NOMO-1 treated with dmso at 0.1 percent for 144 hours (cell line): Measurements from ENCODE around the gene LBP.
A peak's percentile ranks its signal among the peaks of the same experiment; 100 is the strongest.
"Not testable (repeated sequence)": the region's sequence is repeated elsewhere in the genome, so short reads cannot be mapped to it uniquely, and the experiment has no call there.

Experiments used
- DNase-seq: peaks from one replicate; lab custom pipeline; 2025; ENCODE audit not compliant: unreplicated experiment; lab: John Stamatoyannopoulos, UW

The LBP gene, protein sequence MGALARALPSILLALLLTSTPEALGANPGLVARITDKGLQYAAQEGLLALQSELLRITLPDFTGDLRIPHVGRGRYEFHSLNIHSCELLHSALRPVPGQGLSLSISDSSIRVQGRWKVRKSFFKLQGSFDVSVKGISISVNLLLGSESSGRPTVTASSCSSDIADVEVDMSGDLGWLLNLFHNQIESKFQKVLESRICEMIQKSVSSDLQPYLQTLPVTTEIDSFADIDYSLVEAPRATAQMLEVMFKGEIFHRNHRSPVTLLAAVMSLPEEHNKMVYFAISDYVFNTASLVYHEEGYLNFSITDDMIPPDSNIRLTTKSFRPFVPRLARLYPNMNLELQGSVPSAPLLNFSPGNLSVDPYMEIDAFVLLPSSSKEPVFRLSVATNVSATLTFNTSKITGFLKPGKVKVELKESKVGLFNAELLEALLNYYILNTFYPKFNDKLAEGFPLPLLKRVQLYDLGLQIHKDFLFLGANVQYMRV

GRCh38 chr20:38346247-38346651 lies at the start of gene LBP:
LBP (plus strand) TSS chr20:38346482; CDS start chr20:38346517, 35 bp downstream.
- no peak for DNase-seq

DNA sequence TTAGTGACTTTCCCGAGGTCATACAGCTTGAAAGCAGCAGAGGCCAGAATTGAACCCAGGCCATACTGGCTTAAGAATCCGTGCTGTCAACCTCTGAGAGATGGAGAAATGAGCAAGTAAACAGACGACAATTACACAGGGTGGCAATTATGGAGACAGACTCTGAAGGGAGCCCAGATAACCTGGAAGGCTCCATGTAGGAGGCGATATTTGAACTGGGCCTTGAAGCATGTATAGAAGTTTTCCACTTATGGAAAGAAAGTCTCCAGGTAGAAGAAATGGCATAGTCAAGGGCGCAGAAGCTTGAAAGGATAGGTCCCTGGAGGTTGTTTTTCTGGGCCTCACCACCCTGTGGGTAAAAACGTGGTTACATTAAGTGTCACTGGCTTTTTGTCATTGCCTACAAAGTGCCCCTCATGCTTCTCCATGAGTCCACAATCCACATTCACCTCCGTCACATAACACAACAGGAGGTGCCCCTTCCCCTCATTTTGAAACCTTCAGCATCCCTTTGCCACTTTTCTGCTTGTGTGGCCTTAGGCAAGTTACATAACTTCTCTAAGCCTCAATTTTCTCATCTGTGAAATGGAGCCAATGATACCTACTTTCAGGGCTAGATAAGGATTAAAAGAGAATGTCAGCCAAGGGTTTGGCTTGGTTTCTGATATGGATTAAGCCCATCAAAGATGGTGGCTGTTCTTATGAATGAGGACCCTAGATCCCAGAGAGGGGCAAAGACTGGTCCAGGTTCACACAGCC lies 48.2 kb upstream of the LBP start:
- DNase-seq, result no peak

- peak; percentile 91 for DNase-seq
Observed at GRCh38 chr20:38298768-38299288, 47.5 kb upstream of the LBP start.

GRCh38 chr20:38299963-38300362 lies 46.3 kb upstream of the LBP start:
- DNase-seq, result no peak

DNA sequence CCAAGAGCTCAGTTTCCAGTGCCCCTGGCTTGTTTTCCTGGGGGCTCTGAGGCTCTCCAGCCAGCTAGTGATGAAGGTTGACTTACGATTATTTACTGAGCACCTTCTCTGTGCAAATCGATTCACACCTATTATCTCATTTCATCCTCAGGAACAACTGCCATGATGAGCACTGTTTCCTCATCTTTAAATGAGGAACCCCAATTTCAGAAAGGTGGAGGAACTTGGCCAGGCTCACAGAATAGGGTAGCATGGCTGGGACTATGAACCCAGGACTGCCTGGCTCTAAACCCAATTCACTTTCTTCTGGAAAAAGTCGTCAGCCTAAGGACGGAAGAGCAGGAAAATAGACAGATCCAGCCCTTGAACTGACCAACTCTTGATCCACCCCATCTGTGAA lies 45.8 kb upstream of the LBP start:
- DNase-seq, result no peak

DNA sequence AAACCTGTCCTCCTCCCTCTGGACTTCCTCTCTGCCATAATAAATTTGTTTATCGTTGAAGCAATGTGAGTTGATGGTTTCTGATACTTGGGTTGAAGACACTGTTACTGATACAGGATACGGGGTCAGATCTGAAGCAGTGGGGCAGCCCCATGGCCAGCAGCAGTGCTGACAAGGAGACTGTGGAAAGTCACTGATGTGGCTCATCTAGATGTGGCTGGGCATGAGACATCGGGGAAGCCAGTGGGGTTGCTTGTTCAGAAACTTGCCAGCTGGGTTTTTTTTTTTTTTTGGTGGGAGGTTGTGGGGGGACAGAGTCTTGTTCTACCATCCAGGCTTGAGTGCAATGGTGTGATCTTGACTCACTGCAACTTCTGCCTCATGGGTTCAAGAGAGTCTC lies 45.0 kb upstream of the LBP start:
- no peak for DNase-seq

DNA sequence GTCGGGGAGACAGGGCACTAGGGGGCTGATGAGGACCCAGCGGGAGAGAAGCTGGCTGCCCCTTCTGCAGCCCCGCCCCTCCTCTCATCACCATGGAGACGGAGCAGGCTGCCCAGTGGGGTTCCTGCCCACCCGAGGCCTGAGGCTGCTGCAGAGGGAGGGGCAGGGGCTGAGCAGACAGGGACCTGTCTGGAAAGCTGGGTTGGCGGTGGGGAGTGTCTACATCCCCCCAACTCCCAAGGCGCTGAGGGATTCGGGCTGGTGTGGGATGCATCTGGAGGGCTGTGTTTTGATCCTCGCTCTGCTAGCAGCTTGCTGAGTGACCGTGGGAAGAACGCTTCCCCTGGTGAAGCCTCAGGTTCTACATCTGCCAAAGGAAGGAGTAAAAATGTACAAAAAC lies 43.5 kb upstream of the LBP start:
- no peak for DNase-seq

DNA sequence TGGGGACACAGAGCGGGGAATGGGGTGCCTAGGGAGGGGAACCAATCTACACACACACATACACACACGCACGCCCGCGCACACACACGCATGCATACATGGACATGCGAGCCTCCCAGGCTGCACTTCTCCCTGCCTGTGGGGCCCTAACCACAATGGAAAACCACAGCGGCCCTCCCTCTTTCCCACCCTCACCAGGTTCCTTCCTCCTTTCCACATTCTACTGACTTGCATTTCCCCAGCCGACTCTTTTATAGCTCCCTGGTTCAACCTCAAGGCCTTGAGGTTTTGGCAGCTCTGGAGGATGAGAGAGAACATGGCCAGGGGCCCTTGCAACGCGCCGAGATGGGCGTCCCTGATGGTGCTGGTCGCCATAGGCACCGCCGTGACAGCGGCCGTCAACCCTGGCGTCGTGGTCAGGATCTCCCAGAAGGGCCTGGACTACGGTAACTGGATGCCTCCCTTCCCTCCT lies 42.3 kb upstream of the LBP start, which contains the start of gene BPI:
Gene BPI, plus strand, starts transcription at position 249 of the 472 bp plus-strand sequence. Its CDS starts 68 bp downstream, at position 317.
- peak; percentile 95 for DNase-seq

DNA sequence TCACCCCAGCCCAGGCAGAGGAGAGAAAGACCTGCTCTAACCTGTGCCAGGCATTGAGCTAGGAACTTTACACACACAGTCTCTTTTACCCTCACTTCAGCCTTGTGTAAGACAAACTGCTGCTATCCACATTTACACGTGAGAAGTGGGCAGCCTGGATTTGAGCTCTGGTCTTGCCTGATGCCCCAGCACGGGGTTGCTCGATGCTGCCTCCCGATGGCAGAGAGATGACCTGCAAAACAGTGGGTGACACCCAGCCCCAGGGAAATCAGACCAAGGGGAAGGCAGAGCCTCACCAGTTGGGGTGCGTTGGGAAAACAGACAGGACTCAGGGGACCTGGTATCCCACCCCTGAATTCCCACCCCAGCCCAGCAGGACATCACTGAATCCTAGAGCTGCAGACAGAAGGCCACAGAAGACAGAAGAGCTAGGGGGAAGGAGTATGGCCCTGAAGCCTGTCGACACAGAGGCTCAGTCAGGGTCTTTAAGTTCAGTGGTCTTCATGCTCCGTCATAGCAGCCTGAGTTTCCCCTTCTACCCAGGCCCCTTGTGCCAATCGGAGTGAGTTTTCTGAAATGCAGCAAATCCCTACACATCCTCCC lies 41.3 kb upstream of the LBP start:
- DNase-seq, result peak; percentile 79

DNA sequence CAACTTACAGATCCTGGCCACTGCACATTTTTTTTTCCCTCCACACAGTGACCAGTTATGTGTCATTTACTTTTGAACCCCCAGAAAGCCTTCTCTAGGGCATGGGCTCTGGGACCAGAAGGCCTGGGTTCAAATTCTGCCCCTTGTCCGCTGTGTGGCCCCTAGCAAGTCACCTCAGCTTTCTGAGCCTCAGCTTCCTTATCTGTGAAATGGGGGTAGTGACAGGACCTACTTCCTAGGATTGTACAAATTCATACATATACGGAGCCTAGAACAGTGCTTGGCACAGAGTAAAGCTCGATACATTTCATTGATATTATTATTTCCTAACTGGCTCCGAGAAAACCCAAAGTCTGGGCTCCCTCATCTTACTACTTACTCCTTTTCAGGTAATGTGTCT lies 40.7 kb upstream of the LBP start:
- no peak for DNase-seq

- no peak for DNase-seq
Observed at GRCh38 chr20:38306379-38306778, 39.9 kb upstream of the LBP start.

GRCh38 chr20:38307371-38308046 lies 38.8 kb upstream of the LBP start:
- DNase-seq, result peak; percentile 47

DNA sequence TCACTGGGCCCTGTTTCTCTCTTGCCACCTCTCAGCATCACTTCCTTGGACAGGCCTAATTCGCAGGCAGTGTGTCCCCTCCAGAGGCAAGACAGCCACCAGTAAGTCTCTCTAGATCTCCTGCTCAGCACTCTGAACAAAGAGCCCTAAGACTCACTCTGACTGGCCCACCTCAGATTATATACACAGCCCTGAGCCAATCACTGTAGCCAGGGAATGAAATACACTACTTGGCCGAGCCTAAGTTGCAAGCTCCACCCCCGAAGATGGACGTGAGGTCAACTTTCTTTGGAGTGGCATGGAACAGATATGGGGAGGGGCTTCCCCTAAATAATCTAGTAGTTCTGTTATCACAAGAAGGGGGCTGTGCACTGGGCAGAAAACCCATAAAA lies 38.2 kb upstream of the LBP start:
- no peak for DNase-seq

GRCh38 chr20:38308447-38308846 lies 37.8 kb upstream of the LBP start:
- no peak for DNase-seq

- DNase-seq, result no peak
Observed at GRCh38 chr20:38311091-38311490, 35.2 kb upstream of the LBP start.

- DNase-seq, result no peak
Observed at GRCh38 chr20:38311491-38311890, 34.8 kb upstream of the LBP start.

DNA sequence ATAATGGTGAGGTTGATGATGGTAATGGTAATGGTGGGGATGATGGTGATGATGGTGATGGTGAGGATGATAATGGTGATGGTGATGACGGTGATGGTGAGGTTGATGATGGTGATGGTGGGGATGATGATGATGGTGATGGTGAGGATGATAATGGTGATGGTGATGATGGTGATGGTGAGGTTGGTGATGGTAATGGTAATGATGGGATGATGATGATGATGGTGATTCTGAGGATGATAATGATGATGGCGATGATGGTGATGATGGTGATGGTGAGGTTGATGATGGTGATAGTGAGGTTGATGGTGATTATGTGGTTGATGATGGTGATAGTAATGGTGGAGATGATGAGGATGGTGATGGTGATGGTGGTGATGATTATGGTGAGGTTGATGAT lies 32.6 kb upstream of the LBP start:
- DNase-seq, result no peak

DNA sequence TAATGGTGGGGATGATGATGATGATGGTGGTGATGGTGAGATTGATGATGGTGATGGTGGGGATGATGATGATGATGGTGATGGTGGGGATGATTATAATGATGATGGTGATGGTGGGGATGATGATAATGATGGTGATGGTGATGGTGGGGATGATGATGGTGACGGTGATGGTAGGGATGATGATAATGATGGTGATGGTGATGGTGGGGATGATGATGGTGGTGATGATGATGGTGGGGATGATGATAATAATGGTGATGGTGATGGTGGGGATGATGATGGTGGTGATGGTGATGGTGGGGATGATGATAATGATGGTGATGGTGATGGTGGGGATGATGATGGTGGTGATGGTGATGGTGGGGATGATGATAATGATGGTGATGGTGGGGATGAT lies 31.9 kb upstream of the LBP start:
- not testable (repeated sequence) for DNase-seq

GRCh38 chr20:38315290-38315966 lies 30.9 kb upstream of the LBP start:
- no peak for DNase-seq

DNA sequence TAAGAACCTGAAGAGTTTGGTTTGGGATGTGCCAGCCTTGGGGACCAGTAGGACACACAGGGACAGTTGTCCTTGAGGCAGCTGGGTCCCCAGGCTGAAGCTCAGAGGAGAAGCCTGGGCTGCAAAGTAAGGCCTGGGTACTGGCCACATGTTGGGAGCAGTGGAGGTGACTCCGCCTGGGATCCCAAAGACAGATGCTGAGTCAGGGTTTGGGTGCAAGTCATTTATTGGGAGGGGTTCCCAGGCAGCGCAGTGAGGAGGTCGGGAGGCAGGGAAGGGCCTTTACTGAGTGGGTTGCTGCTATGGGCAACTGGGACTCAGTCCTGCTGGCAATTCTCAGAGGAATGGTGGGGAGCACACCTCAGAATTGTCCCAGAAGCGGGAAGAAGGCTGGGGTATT lies 29.9 kb upstream of the LBP start:
- DNase-seq, result no peak
